ENCODE results near the gene CDC73. TPM values are rescaled to one million over a fixed set of nuclear protein-coding genes. Genes with fewer than 3 reads are reported as not detected.

The CDC73 gene
- total and polyA plus RNA-seq, 2 of the 13 experiments (the other 11 are each of a cell fraction or from before 2014, with no cell fraction given), result 20.2 to 26.3 TPM

DNA sequence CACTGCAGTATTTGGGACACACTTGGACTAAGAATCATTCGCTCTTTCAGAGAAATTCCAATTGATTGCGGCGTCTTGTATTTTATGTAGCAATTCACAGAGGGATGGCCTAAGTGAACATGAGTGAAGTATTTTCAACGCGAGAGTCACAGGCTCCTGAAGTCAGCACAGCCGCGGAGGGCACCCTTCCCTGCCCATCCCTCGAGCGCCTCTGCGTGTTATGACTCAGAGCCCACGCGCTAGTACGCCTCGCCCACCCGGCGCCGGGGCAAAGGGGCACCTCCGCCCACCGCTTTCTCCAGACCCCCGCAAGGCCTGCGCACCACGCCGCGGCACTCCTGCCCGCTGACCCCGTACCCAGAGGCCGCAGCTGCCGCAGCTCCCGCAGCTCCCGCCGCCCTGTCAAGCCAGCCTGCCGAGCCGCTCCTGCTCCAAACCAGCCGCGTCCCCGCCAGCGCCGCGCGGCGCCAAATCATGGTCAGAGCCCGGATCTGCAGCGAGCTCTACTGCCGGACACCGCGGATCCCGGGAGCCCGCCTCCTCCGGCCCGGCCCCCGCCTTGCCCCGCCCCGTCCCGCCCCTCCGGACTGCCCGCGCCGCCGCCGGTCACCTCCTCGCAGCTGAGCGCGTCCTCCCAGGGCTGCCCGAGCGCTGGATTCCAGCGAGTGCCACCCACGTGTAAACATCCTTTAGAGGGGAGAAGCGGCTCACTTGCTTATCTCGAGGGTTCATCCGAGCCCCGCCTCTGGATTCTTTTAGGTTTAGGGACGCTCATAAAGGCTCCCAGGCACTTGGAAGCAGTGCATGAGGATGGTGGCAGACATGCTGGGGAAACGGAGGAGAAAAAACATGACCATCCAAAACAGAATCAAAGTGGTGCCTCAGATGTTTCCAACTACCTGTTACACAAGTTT is 16.7 kb upstream of the CDC73 start, which contains the start of gene GLRX2 (continued):
- TF ChIP-seq, protein P1, sequence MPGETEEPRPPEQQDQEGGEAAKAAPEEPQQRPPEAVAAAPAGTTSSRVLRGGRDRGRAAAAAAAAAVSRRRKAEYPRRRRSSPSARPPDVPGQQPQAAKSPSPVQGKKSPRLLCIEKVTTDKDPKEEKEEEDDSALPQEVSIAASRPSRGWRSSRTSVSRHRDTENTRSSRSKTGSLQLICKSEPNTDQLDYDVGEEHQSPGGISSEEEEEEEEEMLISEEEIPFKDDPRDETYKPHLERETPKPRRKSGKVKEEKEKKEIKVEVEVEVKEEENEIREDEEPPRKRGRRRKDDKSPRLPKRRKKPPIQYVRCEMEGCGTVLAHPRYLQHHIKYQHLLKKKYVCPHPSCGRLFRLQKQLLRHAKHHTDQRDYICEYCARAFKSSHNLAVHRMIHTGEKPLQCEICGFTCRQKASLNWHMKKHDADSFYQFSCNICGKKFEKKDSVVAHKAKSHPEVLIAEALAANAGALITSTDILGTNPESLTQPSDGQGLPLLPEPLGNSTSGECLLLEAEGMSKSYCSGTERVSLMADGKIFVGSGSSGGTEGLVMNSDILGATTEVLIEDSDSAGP (CRISPR knock-in tag; IDR thresholded peaks at IDR 0.05; ENCODE audit: borderline replicate concordance), result peak; percentile 73; the same call in 1 of the 2 replicates
- TF ChIP-seq, protein P2, sequence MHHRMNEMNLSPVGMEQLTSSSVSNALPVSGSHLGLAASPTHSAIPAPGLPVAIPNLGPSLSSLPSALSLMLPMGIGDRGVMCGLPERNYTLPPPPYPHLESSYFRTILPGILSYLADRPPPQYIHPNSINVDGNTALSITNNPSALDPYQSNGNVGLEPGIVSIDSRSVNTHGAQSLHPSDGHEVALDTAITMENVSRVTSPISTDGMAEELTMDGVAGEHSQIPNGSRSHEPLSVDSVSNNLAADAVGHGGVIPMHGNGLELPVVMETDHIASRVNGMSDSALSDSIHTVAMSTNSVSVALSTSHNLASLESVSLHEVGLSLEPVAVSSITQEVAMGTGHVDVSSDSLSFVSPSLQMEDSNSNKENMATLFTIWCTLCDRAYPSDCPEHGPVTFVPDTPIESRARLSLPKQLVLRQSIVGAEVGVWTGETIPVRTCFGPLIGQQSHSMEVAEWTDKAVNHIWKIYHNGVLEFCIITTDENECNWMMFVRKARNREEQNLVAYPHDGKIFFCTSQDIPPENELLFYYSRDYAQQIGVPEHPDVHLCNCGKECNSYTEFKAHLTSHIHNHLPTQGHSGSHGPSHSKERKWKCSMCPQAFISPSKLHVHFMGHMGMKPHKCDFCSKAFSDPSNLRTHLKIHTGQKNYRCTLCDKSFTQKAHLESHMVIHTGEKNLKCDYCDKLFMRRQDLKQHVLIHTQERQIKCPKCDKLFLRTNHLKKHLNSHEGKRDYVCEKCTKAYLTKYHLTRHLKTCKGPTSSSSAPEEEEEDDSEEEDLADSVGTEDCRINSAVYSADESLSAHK (CRISPR knock-in tag; IDR thresholded peaks at IDR 0.05; ENCODE audit: borderline replicate concordance), result no peak
- TF ChIP-seq RAD21 (CRISPR knock-in tag; IDR thresholded peaks at IDR 0.05) (peak; percentile 69), ZNF264 (CRISPR knock-in tag; IDR thresholded peaks at IDR 0.05) (no peak), MYNN (CRISPR knock-in tag; IDR thresholded peaks at IDR 0.05; ENCODE audit: low read depth) (no peak), KDM1A (CRISPR knock-in tag; IDR thresholded peaks at IDR 0.05) (no peak), TAF1 (CRISPR knock-in tag; IDR thresholded peaks at IDR 0.05) (peak; percentile 88), SRF (IDR thresholded peaks at IDR 0.05; ENCODE audit: low read depth, low read length) (no peak)
- TF ChIP-seq, protein P3, sequence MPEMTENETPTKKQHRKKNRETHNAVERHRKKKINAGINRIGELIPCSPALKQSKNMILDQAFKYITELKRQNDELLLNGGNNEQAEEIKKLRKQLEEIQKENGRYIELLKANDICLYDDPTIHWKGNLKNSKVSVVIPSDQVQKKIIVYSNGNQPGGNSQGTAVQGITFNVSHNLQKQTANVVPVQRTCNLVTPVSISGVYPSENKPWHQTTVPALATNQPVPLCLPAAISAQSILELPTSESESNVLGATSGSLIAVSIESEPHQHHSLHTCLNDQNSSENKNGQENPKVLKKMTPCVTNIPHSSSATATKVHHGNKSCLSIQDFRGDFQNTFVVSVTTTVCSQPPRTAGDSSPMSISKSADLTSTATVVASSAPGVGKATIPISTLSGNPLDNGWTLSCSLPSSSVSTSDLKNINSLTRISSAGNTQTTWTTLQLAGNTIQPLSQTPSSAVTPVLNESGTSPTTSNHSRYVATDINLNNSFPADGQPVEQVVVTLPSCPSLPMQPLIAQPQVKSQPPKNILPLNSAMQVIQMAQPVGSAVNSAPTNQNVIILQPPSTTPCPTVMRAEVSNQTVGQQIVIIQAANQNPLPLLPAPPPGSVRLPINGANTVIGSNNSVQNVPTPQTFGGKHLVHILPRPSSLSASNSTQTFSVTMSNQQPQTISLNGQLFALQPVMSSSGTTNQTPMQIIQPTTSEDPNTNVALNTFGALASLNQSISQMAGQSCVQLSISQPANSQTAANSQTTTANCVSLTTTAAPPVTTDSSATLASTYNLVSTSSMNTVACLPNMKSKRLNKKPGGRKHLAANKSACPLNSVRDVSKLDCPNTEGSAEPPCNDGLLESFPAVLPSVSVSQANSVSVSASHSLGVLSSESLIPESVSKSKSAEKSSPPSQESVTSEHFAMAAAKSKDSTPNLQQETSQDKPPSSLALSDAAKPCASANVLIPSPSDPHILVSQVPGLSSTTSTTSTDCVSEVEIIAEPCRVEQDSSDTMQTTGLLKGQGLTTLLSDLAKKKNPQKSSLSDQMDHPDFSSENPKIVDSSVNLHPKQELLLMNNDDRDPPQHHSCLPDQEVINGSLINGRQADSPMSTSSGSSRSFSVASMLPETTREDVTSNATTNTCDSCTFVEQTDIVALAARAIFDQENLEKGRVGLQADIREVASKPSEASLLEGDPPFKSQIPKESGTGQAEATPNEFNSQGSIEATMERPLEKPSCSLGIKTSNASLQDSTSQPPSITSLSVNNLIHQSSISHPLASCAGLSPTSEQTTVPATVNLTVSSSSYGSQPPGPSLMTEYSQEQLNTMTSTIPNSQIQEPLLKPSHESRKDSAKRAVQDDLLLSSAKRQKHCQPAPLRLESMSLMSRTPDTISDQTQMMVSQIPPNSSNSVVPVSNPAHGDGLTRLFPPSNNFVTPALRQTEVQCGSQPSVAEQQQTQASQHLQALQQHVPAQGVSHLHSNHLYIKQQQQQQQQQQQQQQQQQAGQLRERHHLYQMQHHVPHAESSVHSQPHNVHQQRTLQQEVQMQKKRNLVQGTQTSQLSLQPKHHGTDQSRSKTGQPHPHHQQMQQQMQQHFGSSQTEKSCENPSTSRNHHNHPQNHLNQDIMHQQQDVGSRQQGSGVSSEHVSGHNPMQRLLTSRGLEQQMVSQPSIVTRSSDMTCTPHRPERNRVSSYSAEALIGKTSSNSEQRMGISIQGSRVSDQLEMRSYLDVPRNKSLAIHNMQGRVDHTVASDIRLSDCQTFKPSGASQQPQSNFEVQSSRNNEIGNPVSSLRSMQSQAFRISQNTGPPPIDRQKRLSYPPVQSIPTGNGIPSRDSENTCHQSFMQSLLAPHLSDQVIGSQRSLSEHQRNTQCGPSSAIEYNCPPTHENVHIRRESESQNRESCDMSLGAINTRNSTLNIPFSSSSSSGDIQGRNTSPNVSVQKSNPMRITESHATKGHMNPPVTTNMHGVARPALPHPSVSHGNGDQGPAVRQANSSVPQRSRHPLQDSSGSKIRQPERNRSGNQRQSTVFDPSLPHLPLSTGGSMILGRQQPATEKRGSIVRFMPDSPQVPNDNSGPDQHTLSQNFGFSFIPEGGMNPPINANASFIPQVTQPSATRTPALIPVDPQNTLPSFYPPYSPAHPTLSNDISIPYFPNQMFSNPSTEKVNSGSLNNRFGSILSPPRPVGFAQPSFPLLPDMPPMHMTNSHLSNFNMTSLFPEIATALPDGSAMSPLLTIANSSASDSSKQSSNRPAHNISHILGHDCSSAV (CRISPR knock-in tag; IDR thresholded peaks at IDR 0.05; ENCODE audit: borderline replicate concordance), result 0 out of 2 replicates have a peak, but pooled peaks have one; percentile 9
- TF ChIP-seq, protein P4, sequence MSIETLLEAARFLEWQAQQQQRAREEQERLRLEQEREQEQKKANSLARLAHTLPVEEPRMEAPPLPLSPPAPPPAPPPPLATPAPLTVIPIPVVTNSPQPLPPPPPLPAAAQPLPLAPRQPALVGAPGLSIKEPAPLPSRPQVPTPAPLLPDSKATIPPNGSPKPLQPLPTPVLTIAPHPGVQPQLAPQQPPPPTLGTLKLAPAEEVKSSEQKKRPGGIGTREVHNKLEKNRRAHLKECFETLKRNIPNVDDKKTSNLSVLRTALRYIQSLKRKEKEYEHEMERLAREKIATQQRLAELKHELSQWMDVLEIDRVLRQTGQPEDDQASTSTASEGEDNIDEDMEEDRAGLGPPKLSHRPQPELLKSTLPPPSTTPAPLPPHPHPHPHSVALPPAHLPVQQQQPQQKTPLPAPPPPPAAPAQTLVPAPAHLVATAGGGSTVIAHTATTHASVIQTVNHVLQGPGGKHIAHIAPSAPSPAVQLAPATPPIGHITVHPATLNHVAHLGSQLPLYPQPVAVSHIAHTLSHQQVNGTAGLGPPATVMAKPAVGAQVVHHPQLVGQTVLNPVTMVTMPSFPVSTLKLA (IDR thresholded peaks at IDR 0.05), result no peak
- TF ChIP-seq, protein P5, sequence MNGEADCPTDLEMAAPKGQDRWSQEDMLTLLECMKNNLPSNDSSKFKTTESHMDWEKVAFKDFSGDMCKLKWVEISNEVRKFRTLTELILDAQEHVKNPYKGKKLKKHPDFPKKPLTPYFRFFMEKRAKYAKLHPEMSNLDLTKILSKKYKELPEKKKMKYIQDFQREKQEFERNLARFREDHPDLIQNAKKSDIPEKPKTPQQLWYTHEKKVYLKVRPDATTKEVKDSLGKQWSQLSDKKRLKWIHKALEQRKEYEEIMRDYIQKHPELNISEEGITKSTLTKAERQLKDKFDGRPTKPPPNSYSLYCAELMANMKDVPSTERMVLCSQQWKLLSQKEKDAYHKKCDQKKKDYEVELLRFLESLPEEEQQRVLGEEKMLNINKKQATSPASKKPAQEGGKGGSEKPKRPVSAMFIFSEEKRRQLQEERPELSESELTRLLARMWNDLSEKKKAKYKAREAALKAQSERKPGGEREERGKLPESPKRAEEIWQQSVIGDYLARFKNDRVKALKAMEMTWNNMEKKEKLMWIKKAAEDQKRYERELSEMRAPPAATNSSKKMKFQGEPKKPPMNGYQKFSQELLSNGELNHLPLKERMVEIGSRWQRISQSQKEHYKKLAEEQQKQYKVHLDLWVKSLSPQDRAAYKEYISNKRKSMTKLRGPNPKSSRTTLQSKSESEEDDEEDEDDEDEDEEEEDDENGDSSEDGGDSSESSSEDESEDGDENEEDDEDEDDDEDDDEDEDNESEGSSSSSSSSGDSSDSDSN (CRISPR knock-in tag; IDR thresholded peaks at IDR 0.05), result peak; percentile 89; the same call in 1 of the 2 replicates

All from HepG2 (cell line).